ENCODE data around the gene SUPT16H.
"Not testable (repeated sequence)": the region's sequence is repeated elsewhere in the genome, so short reads cannot be mapped to it uniquely, and the experiment has no call there.

Gene SUPT16H

DNA sequence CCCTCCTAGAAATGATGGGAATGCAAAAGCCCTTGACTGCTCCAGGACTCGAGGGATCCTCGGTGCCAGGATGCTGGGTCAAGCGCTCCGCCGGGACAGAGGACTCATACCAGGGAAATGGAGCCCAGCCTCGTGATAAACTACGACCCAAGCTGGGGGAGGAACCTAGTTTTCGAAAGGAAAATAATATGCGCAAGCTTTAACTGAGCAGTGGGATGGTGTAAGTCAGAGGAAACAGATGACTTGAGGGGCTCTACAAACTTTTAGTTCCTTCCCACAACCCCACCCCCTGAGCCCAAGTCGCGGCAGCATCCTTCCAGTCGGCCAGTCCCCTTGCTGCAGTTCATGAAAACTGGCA is 654 bp upstream of the SUPT16H start:
- no peak for TF ChIP-seq CTCF (IDR thresholded peaks at IDR 0.05; ENCODE audit: insufficient read depth, low read depth, low read length, missing control alignments)
- no peak for DNase-seq (ENCODE audit: low read depth)

DNA sequence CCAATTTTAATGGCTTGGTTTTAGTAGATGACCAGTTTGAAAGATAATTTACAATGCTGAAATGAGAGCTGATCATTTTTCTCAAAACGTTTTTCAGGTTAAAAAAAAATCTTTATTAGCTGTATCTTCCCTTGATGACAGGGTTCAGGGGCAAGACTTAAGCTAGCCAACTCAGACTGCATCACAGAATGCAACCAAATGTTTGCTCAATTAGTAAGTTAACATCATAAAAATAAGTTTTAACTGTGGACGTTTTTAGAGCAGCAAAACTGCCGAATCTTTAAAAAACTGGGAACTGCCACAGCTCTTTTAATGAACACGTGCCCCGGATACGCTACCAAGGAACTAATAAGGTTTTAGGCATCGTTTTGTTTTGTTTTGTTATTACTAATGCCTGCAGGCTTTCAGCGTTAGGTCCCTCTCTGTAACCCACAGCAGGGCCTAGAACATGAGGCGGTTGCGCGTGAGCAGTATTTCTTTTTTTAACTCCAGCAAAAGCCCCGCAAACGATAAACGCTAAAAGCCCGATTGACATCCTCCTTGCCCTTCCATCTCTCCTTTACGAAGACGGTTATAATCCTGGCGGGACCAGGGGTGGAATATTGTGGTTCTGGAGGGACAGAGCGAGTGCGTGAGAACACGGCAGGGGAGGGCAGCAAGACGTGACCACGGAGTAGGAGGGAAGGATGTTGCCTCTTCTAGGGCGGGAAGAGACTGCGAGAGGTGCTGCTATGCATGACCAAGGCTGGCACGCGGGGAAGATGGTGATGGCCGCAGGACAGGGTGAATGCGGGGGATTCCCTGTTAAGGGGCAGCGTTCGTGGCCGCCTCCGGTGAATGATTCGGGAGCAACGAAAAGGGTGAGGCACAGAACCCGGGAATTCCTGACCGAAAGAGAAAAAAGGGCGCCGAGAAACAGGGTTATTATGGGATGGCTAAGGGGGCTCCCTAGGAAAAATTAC is 652 bp downstream of the SUPT16H start:
- no peak for TF ChIP-seq CTCF (IDR thresholded peaks at IDR 0.05; ENCODE audit: insufficient read depth, low read depth, low read length, missing control alignments)
- DNase-seq (ENCODE audit: low read depth), result peak; percentile 54
- peak overlapping the region; percentile 93 for H3K4me3 ChIP-seq (ENCODE audit: low read length)

More for the DNA sequence above, 654 bp upstream of the SUPT16H start:
- peak overlapping the region; percentile 93 for H3K4me3 ChIP-seq (ENCODE audit: low read length)

DNA sequence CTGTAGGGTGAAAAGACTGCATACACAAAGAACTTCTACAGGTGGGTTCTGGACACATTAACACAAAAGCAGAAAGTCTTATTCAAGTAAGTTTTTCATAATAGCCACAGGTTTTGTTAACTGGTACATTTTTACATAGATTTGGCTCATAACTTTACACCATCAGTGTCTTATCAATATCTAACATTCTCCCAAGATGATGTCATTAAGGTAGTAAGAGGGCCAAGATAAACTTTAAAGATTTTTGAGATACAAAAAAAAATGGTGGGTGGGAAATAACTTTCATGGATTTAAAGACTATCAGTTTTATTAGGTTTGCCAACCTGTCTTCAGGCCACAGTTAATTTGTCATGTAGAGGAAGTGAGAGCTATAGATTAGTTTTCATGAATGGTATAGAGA is 1.7 kb downstream of the SUPT16H start:
- DNase-seq (ENCODE audit: low read depth), result no peak
- H3K4me3 ChIP-seq (ENCODE audit: low read length), result peak overlapping the region; percentile 93
- TF ChIP-seq CTCF (IDR thresholded peaks at IDR 0.05; ENCODE audit: insufficient read depth, low read depth, low read length, missing control alignments), result no peak

DNA sequence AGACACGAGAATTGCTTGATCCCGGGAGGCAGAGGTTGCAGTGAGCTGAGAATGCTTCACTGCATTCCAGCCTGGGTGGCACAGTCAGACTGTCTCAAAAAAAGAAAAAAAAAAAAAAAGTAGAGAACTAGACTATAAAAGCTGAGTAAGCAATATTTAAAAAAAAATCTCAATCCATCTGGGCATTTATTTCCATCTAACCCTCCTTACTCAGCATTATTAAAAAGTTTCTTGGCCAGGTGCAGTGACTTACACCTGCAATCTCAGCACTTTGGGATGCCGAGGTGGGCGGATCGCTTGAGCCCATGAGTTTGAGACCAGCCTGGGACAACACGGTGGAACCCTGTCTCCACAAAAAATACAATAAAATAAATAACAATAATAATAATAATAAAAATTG is 4.5 kb downstream of the SUPT16H start:
- TF ChIP-seq CTCF (IDR thresholded peaks at IDR 0.05; ENCODE audit: insufficient read depth, low read depth, low read length, missing control alignments), result no peak
- DNase-seq (ENCODE audit: low read depth), result no peak

GRCh38 chr14:21373980-21374379 is 9.8 kb downstream of the SUPT16H start:
- DNase-seq (ENCODE audit: low read depth), result no peak
- no peak for TF ChIP-seq CTCF (IDR thresholded peaks at IDR 0.05; ENCODE audit: insufficient read depth, low read depth, low read length, missing control alignments)
- no peak overlapping the region for H3K4me3 ChIP-seq (ENCODE audit: low read length)

More for the DNA sequence above, 4.5 kb downstream of the SUPT16H start:
- no peak overlapping the region for H3K4me3 ChIP-seq (ENCODE audit: low read length)

GRCh38 chr14:21372814-21373213 is 11.0 kb downstream of the SUPT16H start:
- not testable (repeated sequence) for DNase-seq (ENCODE audit: low read depth); H3K4me3 ChIP-seq (ENCODE audit: low read length)

DNA sequence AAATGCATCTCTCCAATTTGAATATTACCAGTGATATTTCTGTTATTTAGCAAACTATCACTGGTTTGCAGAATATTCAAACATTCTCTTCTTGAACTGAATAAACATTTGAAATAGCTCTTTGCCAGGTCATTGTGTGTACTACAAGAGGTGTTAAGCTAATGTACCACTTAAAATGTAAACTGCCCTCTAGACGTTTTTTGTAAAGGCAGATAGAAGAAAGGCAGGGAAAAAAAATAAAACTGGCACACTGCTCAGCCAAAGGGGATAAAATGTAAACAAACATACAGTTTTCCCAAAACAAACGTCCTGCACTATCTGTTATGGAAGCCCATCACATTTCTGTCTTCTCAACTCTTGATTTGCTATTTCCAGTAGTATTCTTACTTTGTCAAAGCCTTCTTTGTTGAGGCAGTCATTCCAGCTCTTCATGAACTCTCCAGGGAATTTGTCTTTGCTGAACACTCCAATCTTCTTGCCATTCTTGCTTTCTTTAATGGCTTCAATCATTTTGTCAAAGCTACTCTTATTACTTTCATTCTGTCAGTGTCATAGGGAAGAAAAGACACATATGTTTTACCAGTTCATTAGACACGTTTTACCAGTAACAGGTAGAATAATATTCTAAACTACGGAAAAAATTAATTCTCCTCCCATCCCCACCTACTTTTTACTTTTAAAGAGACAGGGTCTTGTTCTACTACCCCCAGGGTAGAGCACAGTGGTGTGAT is 13.7 kb downstream of the SUPT16H start:
- H3K4me3 ChIP-seq (ENCODE audit: low read length), result no peak overlapping the region
- DNase-seq (ENCODE audit: low read depth), result no peak
- no peak for TF ChIP-seq CTCF (IDR thresholded peaks at IDR 0.05; ENCODE audit: insufficient read depth, low read depth, low read length, missing control alignments)
